Heart left ventricle (tissue), 16 donors: ENCODE measurements around the gene DBN1. TPM values are rescaled to one million over a fixed set of nuclear protein-coding genes. Genes with fewer than 3 reads are reported as not detected.
A peak's percentile ranks its signal among the peaks of the same experiment; 100 is the strongest.

Source experiments
- ATAC-seq, 4 donors: fragments of 200-7000 bp; cut with Tn5 transposase; one replicate each; pipeline ENCODE4 v1.9.1; 2020 to 2022; ENCODE audit warnings: moderate library complexity in 4 of 4, mild to moderate bottlenecking in 3 of 4, moderate number of reproducible peaks in 1 of 4
- DNase-seq, 5 donors: peaks; one replicate each; pipeline ENCODE4 v3.0.0-alpha.2; 2020
- H3K27ac ChIP-seq, 12 donors: fragments of 200-600 bp; sonication (generic) in 4 of 12; one replicate each; pipeline versions ENCODE4 v1.5.0 to v1.8.0; 2016 to 2022; ENCODE audit warnings: mild to moderate bottlenecking in 2 of 12
- H3K27me3 ChIP-seq, 9 donors: fragments of 200-600 bp; sonication (generic) in 2 of 9; one replicate each; pipeline versions ENCODE4 v1.5.1 to v1.8.0; 2016 to 2022; ENCODE audit warnings: mild to moderate bottlenecking in 3 of 9
- H3K36me3 ChIP-seq, 9 donors: fragments of 200-600 bp; sonication (generic) in 2 of 9; one replicate each; pipeline versions ENCODE4 v1.5.0 to v1.8.0; 2018 to 2022; ENCODE audit warnings: mild to moderate bottlenecking in 2 of 9
- H3K4me1 ChIP-seq, 12 donors: fragments of 200-600 bp; sonication (generic) in 4 of 12; one replicate each; pipeline versions ENCODE4 v1.5.0 to v1.8.0; 2016 to 2022; ENCODE audit warnings: mild to moderate bottlenecking in 3 of 12
- H3K4me3 ChIP-seq, 12 donors: fragments of 200-600 bp; sonication (generic) in 4 of 12; one replicate each; pipeline versions ENCODE4 v1.5.0 to v1.8.0; 2017 to 2022; ENCODE audit warnings: mild to moderate bottlenecking in 9 of 12, moderate library complexity in 4 of 12
- H3K9me3 ChIP-seq, 12 donors: fragments of 200-600 bp; sonication (generic) in 4 of 12; one replicate each; pipeline versions ENCODE4 v1.5.0 to v1.8.0; 2016 to 2022; ENCODE audit warnings: mild to moderate bottlenecking in 1 of 12
- POLR2A ChIP-seq, 2 donors: fragments of 450-650 bp; IDR thresholded peaks; one replicate each; pipeline ENCODE4 v1.6.1; 2017; ENCODE audit warnings: antibody characterized with exemption in 2 of 2, mild to moderate bottlenecking in 2 of 2, moderate library complexity in 2 of 2
- WGBS, 4 donors: extraction: QIAGEN DNeasy Blood & Tissue Kit in 2 of 4; methylation state at CpG; one replicate each; pipeline versions ENCODE4 v1.1.5 to v1.1.7; 2013 to 2018; 5-methylcytosine and 5-hydroxymethylcytosine counted together
- intact Hi-C, 10 donors: fragments of 100-400 bp; cut with DNase I; formaldehyde crosslinking; loops; one replicate each; pipeline versions ENCODE4 v1.11.1 to v1.14.2; 2022
- polyA plus RNA-seq, 2 donors: library from polyadenylated mRNA; stranded (reverse); fragments of 200-250 nt; gene quantifications; one replicate each; pipeline ENCODE4 v1.2.3, GENCODE V29; 2013
- total RNA-seq, 9 donors: library from RNA; depleted of rRNA in 2 of 9; stranded (reverse); fragments of >200 nt in 2 of 9; fragmentation: NEBNext Ultra II Directional in 3 of 9; extraction: Animal tissue kit (Norgen Biotek cat#: 25700) in 3 of 9; gene quantifications; one replicate each; pipeline versions ENCODE4 v1.1.0 to v1.2.4, GENCODE V29; 2016 to 2023
- TF ChIP-seq, protein P1 (sequence below), 12 donors: fragments of 200-600 bp; sonication (generic) in 4 of 12; IDR thresholded peaks; one replicate each; pipeline versions ENCODE4 v1.5.0 to v1.8.0; 2018 to 2022; ENCODE audit warnings: antibody characterized with exemption in 12 of 12, mild to moderate bottlenecking in 5 of 12
- donor health status: ischemic (EF 13 %, LVEDD 7.1; RV severe dilation, severe dysfunction).
- donor health status: healthy with polysubstance abuse.
- donor health status: DM: no; HTN: yes; CAD: no.
- donor health status: DM: no; HTN: no; CAD: no.
- donor health status: ischemic (EF 25% LVEDD 6.9; RV normal size, moderate dysfunction).
- donor health status: ischemic (EF 25% LVEDD 5.7; RV mildly dilated, moderate dysfunction).
- donor health status: healthy.
- donor health status: DM: yes; HTN: yes; CAD: no.
- donor health status: ischemic (EF 35%, LVEDD 5.7; RV mildly dilated, moderate dysfunction).
- donor health status: nonischemic (EF 11% LVEDD 7.7; RV severe dilation, severe dysfunction).
- donor health status: DM: yes; HTN: yes; CAD: no.
- donor health status: PGD.
- donor health status: ischemic (EF 29% LVEDD 5.4; RV normal size, mild dysfunction).
- donor health status: nonischemic (EF 23%, LVEDD 6.1; RV moderate dilation, normal function).

Gene DBN1
- total and polyA plus RNA-seq, 11 donors = 12.3 to 60.7 (median 23.3) TPM

DNA sequence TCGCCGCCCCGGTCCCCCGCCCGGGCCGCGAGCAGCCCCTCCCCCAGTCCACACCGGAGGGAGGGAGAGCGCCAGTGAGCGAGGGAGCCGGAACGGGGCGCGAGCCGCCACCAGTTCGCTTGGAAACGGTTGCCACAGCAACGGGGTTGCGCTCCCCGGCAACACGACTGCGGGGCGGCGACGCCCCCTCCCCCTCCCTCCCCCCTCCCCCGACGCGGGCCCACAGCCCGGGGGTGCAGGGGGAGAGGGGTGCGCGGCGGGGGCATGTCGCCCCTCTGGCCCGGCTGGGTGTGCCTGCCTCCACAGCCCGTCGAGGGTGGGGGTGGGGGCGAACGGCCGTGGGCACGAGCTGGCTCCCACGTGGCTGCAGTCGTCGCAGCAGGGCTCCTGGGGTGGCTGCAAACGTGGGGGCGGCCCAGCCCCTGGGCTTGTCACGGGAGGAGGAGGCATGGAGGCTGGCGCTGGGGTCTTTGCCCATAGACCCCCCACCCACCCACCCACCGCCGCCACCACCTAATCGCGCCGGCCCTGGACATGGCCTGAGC, 26.3 kb downstream of the DBN1 start:
- Histone ChIP-seq H3K9me3 (no peaks in the 10 kb centered on the region), H3K27ac (peak overlapping the region in 2 of 12 donors; percentile 4 to 60), H3K36me3 (peaks cover 0 to 9% (median under 1%) of the 10 kb centered on the region in 9 donors), H3K4me3 (peak overlapping the region; percentile 53 to 78 (median 62)), H3K27me3 (peaks cover 0 to 19% (median 3%) of the 10 kb centered on the region in 9 donors), H3K4me1 (peaks cover 2 to 38% (median 21%) of the 10 kb centered on the region in 12 donors)
- no peak for TF ChIP-seq POLR2A (IDR thresholded peaks at IDR 0.05)
- TF ChIP-seq, protein P1, sequence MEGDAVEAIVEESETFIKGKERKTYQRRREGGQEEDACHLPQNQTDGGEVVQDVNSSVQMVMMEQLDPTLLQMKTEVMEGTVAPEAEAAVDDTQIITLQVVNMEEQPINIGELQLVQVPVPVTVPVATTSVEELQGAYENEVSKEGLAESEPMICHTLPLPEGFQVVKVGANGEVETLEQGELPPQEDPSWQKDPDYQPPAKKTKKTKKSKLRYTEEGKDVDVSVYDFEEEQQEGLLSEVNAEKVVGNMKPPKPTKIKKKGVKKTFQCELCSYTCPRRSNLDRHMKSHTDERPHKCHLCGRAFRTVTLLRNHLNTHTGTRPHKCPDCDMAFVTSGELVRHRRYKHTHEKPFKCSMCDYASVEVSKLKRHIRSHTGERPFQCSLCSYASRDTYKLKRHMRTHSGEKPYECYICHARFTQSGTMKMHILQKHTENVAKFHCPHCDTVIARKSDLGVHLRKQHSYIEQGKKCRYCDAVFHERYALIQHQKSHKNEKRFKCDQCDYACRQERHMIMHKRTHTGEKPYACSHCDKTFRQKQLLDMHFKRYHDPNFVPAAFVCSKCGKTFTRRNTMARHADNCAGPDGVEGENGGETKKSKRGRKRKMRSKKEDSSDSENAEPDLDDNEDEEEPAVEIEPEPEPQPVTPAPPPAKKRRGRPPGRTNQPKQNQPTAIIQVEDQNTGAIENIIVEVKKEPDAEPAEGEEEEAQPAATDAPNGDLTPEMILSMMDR (IDR thresholded peaks at IDR 0.05) = no peak
- ATAC-seq (peak in 2 of 4 donors; percentile 4 to 13), DNase-seq (peak in 1 of 5 donors; percentile 65)
- 1 to 3% (median 2%) methylated on average over 8 to 51 of the region's 52 CpGs for WGBS, 4 donors
- intact Hi-C loops = loop anchor here in 1 of 10 donors (2.0 kb wide), 1 partner anchor 42 kb away; no protein-coding TSS in a partner anchor

GRCh38 chr5:177446200-177447065, 27.0 kb downstream of the DBN1 start, which contains the start of gene PRR7:
TSS of gene PRR7 (plus strand) at chr5:177446814. CDS start at chr5:177455068, 8,254 bp downstream.
- peak in 3 of 4 donors; percentile 57 to 72 (median 69) for ATAC-seq
- H3K27me3 ChIP-seq = peaks cover 0 to 19% (median 3%) of the 10 kb centered on the region in 9 donors
- peak within 1 kb of the TSS in 3 of 12 donors; percentile 4 to 60 (median 30) for H3K27ac ChIP-seq
- H3K4me1 ChIP-seq = peaks cover 2 to 38% (median 21%) of the 10 kb centered on the region in 12 donors
- DNase-seq = peak in 4 of 5 donors; percentile 63 to 77 (median 71)
- H3K36me3 ChIP-seq = peaks cover 0 to 16% (median 5%) of the 10 kb centered on the region in 9 donors
- peak within 1 kb of the TSS; percentile 53 to 78 (median 62) for H3K4me3 ChIP-seq
- intact Hi-C loops = loop anchor here in 1 of 10 donors (2.0 kb wide), 1 partner anchor 42 kb away; no protein-coding TSS in a partner anchor
- 0 to 2% (median 1%) methylated on average over 20 to 89 of the region's 89 CpGs for WGBS, 4 donors
- TF ChIP-seq, protein P1 (IDR thresholded peaks at IDR 0.05) = peak in 4 of 12 donors; percentile 8 to 21 (median 16)
- TF ChIP-seq POLR2A (IDR thresholded peaks at IDR 0.05) = no peak
- H3K9me3 ChIP-seq = no peaks in the 10 kb centered on the region

GRCh38 chr5:177445917-177446199, 27.6 kb downstream of the DBN1 start:
- no peak for DNase-seq
- peak overlapping the region in 9 of 12 donors; percentile 55 to 78 (median 69) for H3K4me3 ChIP-seq
- intact Hi-C loops = loop anchor here in 1 of 10 donors (2.0 kb wide), 1 partner anchor 41 kb away; no protein-coding TSS in a partner anchor
- WGBS, 4 donors = 8 to 15% (median 12%) methylated on average over 8 of the region's 8 CpGs
- H3K9me3 ChIP-seq = no peaks in the 10 kb centered on the region
- TF ChIP-seq, protein P1 (IDR thresholded peaks at IDR 0.05) = no peak
- TF ChIP-seq POLR2A (IDR thresholded peaks at IDR 0.05) = no peak
- peak overlapping the region in 1 of 12 donors; percentile 60 for H3K27ac ChIP-seq
- peaks cover 2 to 35% (median 21%) of the 10 kb centered on the region in 12 donors for H3K4me1 ChIP-seq
- no peak for ATAC-seq
- H3K27me3 ChIP-seq = peaks cover 0 to 19% (median 3%) of the 10 kb centered on the region in 9 donors
- peaks cover 0 to 22% (median 5%) of the 10 kb centered on the region in 9 donors for H3K36me3 ChIP-seq
